GM23338 (cell line): Measurements from ENCODE around the gene CAPN10. TPM values are rescaled to one million over a fixed set of nuclear protein-coding genes. Genes with fewer than 3 reads are reported as not detected.

Experiments used
- ATAC-seq: fragments of 200-7000 bp; cut with Tn5 transposase; 3 replicates; pipeline ENCODE4 v1.9.1; 2020
- DNase-seq: peaks from one replicate; pipeline ENCODE4 v3.0.0-alpha.2; 2015; ENCODE audit warnings: low spot score
- H2AFZ ChIP-seq: fragments of 200-600 bp; sonication (generic); 2 replicates; pipeline ENCODE4 v1.8.0; 2016; ENCODE audit warnings: antibody characterized with exemption, mild to moderate bottlenecking, moderate library complexity
- H3F3A ChIP-seq: fragments of 200-600 bp; sonication (generic); replicated peaks from 2 replicates; pipeline ENCODE4 v1.8.0; 2017; ENCODE audit warnings: antibody characterized with exemption, mixed run types, low read depth
- H3K27ac ChIP-seq: fragments of 200-600 bp; sonication (generic); 2 replicates; pipeline ENCODE4 v1.6.1; 2016; ENCODE audit warnings: low read depth
- H3K27me3 ChIP-seq: fragments of 200-600 bp; sonication (generic); 2 replicates; pipeline ENCODE4 v1.8.0; 2016; ENCODE audit warnings: mild to moderate bottlenecking, mixed run types, moderate library complexity; ENCODE audit not compliant: insufficient read depth
- H3K36me3 ChIP-seq: fragments of 200-600 bp; sonication (generic); 2 replicates; pipeline ENCODE4 v1.8.0; 2016; ENCODE audit warnings: mild to moderate bottlenecking; ENCODE audit not compliant: insufficient read depth
- H3K4me1 ChIP-seq: fragments of 200-600 bp; sonication (generic); 2 replicates; pipeline ENCODE4 v1.8.0; 2016; ENCODE audit warnings: mild to moderate bottlenecking, moderate library complexity; ENCODE audit not compliant: insufficient read depth
- H3K4me2 ChIP-seq: fragments of 200-600 bp; sonication (generic); 2 replicates; pipeline ENCODE4 v1.7.1; 2017; ENCODE audit warnings: mixed run types
- H3K4me3 ChIP-seq: fragments of 200-600 bp; sonication (generic); 2 replicates; pipeline ENCODE4 v1.6.1; 2016; ENCODE audit warnings: mixed run types
- H3K79me2 ChIP-seq: fragments of 200-600 bp; sonication (generic); replicated peaks from 2 replicates; pipeline ENCODE4 v1.8.0; 2017; ENCODE audit warnings: mild to moderate bottlenecking; ENCODE audit not compliant: insufficient read depth
- H3K9me2 ChIP-seq: fragments of 200-600 bp; sonication (generic); 2 replicates; pipeline ENCODE4 v1.8.0; 2017; ENCODE audit not compliant: insufficient read depth
- H4K20me1 ChIP-seq: fragments of 200-600 bp; sonication (generic); replicated peaks from 2 replicates; pipeline ENCODE4 v1.8.0; 2017; ENCODE audit warnings: mild to moderate bottlenecking; ENCODE audit not compliant: insufficient read depth
- H3K27ac Mint-ChIP-seq: 2 replicates; pipeline ENCODE4 v1.8.0; 2020; ENCODE audit warnings: inconsistent platforms, mild to moderate bottlenecking, moderate library complexity, mixed read lengths
- H3K27me3 Mint-ChIP-seq: 3 replicates; pipeline ENCODE4 v1.8.0; 2022; ENCODE audit warnings: low read depth, mild to moderate bottlenecking, moderate library complexity, mixed read lengths, inconsistent platforms; ENCODE audit not compliant: insufficient read depth, poor library complexity
- H3K36me3 Mint-ChIP-seq: 3 replicates; pipeline ENCODE4 v1.8.0; 2021; ENCODE audit warnings: low read depth, mild to moderate bottlenecking, inconsistent platforms, moderate library complexity, mixed read lengths
- H3K4me1 Mint-ChIP-seq: 3 replicates; pipeline ENCODE4 v1.8.0; 2020; ENCODE audit warnings: mild to moderate bottlenecking, inconsistent platforms, mixed read lengths
- H3K4me3 Mint-ChIP-seq: 3 replicates; pipeline ENCODE4 v1.8.0; 2021; ENCODE audit warnings: moderate library complexity, mild to moderate bottlenecking, inconsistent platforms, mixed read lengths
- H3K9me3 Mint-ChIP-seq: 3 replicates; pipeline ENCODE4 v1.8.0; 2020; ENCODE audit warnings: moderate library complexity, mild to moderate bottlenecking, inconsistent platforms, mixed read lengths
- CREB1 ChIP-seq: fragments of 250-450 bp; sonication (Bioruptor Pico); IDR thresholded peaks from 2 replicates; pipeline ENCODE4 v1.5.0; 2020; ENCODE audit warnings: low read depth, mild to moderate bottlenecking, moderate library complexity
- EZH2 ChIP-seq: fragments of 200-600 bp; sonication (generic); IDR thresholded peaks from one replicate; pipeline ENCODE4 v1.8.0; 2017; ENCODE audit warnings: antibody characterized with exemption, mild to moderate bottlenecking, low read depth; ENCODE audit not compliant: unreplicated experiment
- EZH2phosphoT487 ChIP-seq: fragments of 200-600 bp; sonication (generic); IDR thresholded peaks from one replicate; pipeline ENCODE4 v1.8.1; 2018; ENCODE audit warnings: antibody characterized with exemption; ENCODE audit not compliant: unreplicated experiment
- JUNB ChIP-seq: IDR thresholded peaks from one replicate; pipeline ENCODE4 v1.6.1; 2016; ENCODE audit warnings: antibody characterized with exemption; ENCODE audit not compliant: unreplicated experiment
- NANOG ChIP-seq: IDR thresholded peaks from 2 replicates; pipeline ENCODE4 v1.6.1; 2016; ENCODE audit warnings: antibody characterized with exemption, borderline replicate concordance
- POLR2AphosphoS5 ChIP-seq: IDR thresholded peaks from 2 replicates; pipeline ENCODE4 v1.6.1; 2016; ENCODE audit warnings: antibody characterized with exemption, low read depth
- STAT1 ChIP-seq: IDR thresholded peaks from one replicate; pipeline ENCODE4 v1.6.1; 2016; ENCODE audit warnings: antibody characterized with exemption; ENCODE audit not compliant: unreplicated experiment
- ZNF114 ChIP-seq: fragments of 250-450 bp; sonication (Bioruptor Pico); IDR thresholded peaks from 2 replicates; pipeline ENCODE4 v1.5.0; 2020; ENCODE audit warnings: mild to moderate bottlenecking, moderate library complexity
- ZNF331 ChIP-seq: fragments of 250-450 bp; sonication (Bioruptor Pico); IDR thresholded peaks from 2 replicates; pipeline ENCODE4 v1.5.0; 2020; ENCODE audit warnings: low read depth, mild to moderate bottlenecking, moderate library complexity
- polyA plus RNA-seq: library from polyadenylated mRNA; unstranded; fragments of >200 nt; fragmentation: Nextera tagmentation; extraction: Ambion mirVana; gene quantifications from 2 replicates; pipeline ENCODE4 v1.2.1, GENCODE V29; 2016
- total RNA-seq: library from RNA; depleted of rRNA; stranded (reverse); fragments of >200 nt; shearing (Covaris generic); gene quantifications from 2 replicates; pipeline ENCODE4 v1.2.3, GENCODE V29; 2014
- TF ChIP-seq, protein P1 (sequence below): IDR thresholded peaks from 2 replicates; pipeline ENCODE4 v1.6.1; 2016; ENCODE audit warnings: antibody characterized with exemption
- TF ChIP-seq, protein P2 (sequence below): fragments of 250-450 bp; sonication (Bioruptor Pico); IDR thresholded peaks from 2 replicates; pipeline ENCODE4 v1.5.0; 2020; ENCODE audit warnings: mild to moderate bottlenecking, moderate library complexity
- TF ChIP-seq, protein P3 (sequence below), 2 experiments: fragments of 200-600 bp in 1 of 2; sonication (generic) in 1 of 2; conservative IDR thresholded peaks; 2 replicates each; pipeline versions ENCODE4 v1.5.1 to v1.6.1; 2016 to 2017; ENCODE audit warnings: antibody characterized with exemption in 2 of 2, low read depth in 2 of 2, mild to moderate bottlenecking in 2 of 2, moderate library complexity in 1 of 2
- TF ChIP-seq, protein P4 (sequence below): IDR thresholded peaks from one replicate; pipeline ENCODE4 v1.6.1; 2018; ENCODE audit warnings: antibody characterized with exemption; ENCODE audit not compliant: unreplicated experiment

The CAPN10 gene
- total and polyA plus RNA-seq, 2 experiments from 2014 or later = 30.2 to 59.8 TPM

DNA sequence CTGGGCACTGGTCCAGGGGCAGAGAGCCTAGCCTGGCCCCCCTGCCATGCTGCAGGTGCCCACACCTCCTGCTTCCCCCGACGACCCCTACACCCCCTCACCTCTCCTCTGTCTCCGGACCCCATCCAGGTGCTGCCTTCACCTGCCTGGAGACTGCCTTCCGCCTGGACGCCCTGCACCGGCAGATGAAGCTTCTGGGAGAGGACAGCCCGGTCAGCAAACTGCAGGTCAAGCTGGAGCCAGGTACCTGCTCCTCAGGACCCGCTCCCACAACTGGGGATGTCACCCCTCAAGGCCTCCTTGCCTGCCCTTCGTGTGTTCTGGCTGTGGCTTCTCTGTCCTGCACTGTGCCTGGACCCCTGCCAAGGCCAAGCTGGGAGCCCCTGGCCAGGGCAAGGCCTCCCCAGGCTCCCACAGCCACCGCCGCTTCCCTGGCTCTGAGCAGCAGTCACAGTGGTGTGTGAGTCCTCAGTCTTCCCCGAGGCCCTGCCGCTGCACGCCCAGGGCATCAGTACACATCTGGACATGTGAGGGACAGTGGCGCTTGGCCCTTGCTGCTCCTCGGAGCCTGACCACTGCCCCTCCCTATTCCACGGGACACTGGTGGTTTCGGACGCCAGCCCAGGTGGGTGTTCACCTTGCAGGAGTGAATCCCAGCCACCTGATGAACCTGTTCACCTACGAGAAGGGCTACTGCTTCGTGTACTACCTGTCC, 12.0 kb upstream of the CAPN10 start:
- H3K27ac ChIP-seq = no peak overlapping the region
- H3K9me2 ChIP-seq = no peaks in the 10 kb centered on the region
- no peaks in the 10 kb centered on the region for H3K79me2 ChIP-seq
- Mint-ChIP-seq H3K9me3 (no peaks in the 10 kb centered on the region), H3K4me3 (no peak overlapping the region), H3K27me3 (peaks cover 18% of the 10 kb centered on the region), H3K4me1 (peaks cover under 1% of the 10 kb centered on the region; the same call in 2 of the 3 replicates), H3K27ac (no peak overlapping the region), H3K36me3 (no peaks in the 10 kb centered on the region)
- no peaks in the 10 kb centered on the region for H3K36me3 ChIP-seq
- H3F3A ChIP-seq = no peaks in the 10 kb centered on the region
- no peak overlapping the region for H3K4me3 ChIP-seq
- TF ChIP-seq EZH2 (no peak), POLR2AphosphoS5 (no peak), JUNB (no peak), ZNF114 (no peak), ZNF331 (CRISPR knock-in tag) (no peak), STAT1 (no peak), CREB1 (no peak), NANOG (no peak), EZH2phosphoT487 (no peak)
- TF ChIP-seq, protein P1, sequence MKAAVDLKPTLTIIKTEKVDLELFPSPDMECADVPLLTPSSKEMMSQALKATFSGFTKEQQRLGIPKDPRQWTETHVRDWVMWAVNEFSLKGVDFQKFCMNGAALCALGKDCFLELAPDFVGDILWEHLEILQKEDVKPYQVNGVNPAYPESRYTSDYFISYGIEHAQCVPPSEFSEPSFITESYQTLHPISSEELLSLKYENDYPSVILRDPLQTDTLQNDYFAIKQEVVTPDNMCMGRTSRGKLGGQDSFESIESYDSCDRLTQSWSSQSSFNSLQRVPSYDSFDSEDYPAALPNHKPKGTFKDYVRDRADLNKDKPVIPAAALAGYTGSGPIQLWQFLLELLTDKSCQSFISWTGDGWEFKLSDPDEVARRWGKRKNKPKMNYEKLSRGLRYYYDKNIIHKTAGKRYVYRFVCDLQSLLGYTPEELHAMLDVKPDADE = no peak
- TF ChIP-seq, protein P2, sequence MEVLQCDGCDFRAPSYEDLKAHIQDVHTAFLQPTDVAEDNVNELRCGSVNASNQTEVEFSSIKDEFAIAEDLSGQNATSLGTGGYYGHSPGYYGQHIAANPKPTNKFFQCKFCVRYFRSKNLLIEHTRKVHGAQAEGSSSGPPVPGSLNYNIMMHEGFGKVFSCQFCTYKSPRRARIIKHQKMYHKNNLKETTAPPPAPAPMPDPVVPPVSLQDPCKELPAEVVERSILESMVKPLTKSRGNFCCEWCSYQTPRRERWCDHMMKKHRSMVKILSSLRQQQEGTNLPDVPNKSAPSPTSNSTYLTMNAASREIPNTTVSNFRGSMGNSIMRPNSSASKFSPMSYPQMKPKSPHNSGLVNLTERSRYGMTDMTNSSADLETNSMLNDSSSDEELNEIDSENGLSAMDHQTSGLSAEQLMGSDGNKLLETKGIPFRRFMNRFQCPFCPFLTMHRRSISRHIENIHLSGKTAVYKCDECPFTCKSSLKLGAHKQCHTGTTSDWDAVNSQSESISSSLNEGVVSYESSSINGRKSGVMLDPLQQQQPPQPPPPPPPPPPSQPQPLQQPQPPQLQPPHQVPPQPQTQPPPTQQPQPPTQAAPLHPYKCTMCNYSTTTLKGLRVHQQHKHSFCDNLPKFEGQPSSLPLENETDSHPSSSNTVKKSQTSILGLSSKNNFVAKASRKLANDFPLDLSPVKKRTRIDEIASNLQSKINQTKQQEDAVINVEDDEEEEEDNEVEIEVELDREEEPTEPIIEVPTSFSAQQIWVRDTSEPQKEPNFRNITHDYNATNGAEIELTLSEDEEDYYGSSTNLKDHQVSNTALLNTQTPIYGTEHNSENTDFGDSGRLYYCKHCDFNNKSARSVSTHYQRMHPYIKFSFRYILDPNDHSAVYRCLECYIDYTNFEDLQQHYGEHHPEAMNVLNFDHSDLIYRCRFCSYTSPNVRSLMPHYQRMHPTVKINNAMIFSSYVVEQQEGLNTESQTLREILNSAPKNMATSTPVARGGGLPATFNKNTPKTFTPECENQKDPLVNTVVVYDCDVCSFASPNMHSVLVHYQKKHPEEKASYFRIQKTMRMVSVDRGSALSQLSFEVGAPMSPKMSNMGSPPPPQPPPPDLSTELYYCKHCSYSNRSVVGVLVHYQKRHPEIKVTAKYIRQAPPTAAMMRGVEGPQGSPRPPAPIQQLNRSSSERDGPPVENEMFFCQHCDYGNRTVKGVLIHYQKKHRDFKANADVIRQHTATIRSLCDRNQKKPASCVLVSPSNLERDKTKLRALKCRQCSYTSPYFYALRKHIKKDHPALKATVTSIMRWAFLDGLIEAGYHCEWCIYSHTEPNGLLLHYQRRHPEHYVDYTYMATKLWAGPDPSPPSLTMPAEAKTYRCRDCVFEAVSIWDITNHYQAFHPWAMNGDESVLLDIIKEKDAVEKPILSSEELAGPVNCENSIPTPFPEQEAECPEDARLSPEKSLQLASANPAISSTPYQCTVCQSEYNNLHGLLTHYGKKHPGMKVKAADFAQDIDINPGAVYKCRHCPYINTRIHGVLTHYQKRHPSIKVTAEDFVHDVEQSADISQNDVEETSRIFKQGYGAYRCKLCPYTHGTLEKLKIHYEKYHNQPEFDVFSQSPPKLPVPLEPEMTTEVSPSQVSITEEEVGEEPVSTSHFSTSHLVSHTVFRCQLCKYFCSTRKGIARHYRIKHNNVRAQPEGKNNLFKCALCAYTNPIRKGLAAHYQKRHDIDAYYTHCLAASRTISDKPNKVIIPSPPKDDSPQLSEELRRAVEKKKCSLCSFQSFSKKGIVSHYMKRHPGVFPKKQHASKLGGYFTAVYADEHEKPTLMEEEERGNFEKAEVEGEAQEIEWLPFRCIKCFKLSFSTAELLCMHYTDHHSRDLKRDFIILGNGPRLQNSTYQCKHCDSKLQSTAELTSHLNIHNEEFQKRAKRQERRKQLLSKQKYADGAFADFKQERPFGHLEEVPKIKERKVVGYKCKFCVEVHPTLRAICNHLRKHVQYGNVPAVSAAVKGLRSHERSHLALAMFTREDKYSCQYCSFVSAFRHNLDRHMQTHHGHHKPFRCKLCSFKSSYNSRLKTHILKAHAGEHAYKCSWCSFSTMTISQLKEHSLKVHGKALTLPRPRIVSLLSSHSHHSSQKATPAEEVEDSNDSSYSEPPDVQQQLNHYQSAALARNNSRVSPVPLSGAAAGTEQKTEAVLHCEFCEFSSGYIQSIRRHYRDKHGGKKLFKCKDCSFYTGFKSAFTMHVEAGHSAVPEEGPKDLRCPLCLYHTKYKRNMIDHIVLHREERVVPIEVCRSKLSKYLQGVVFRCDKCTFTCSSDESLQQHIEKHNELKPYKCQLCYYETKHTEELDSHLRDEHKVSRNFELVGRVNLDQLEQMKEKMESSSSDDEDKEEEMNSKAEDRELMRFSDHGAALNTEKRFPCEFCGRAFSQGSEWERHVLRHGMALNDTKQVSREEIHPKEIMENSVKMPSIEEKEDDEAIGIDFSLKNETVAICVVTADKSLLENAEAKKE (CRISPR knock-in tag) = no peak
- TF ChIP-seq, protein P3, sequence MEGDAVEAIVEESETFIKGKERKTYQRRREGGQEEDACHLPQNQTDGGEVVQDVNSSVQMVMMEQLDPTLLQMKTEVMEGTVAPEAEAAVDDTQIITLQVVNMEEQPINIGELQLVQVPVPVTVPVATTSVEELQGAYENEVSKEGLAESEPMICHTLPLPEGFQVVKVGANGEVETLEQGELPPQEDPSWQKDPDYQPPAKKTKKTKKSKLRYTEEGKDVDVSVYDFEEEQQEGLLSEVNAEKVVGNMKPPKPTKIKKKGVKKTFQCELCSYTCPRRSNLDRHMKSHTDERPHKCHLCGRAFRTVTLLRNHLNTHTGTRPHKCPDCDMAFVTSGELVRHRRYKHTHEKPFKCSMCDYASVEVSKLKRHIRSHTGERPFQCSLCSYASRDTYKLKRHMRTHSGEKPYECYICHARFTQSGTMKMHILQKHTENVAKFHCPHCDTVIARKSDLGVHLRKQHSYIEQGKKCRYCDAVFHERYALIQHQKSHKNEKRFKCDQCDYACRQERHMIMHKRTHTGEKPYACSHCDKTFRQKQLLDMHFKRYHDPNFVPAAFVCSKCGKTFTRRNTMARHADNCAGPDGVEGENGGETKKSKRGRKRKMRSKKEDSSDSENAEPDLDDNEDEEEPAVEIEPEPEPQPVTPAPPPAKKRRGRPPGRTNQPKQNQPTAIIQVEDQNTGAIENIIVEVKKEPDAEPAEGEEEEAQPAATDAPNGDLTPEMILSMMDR (conservative IDR thresholded peaks at IDR 0.05; ENCODE audit: low read depth in 2 of 2) = no peak
- TF ChIP-seq, protein P4, sequence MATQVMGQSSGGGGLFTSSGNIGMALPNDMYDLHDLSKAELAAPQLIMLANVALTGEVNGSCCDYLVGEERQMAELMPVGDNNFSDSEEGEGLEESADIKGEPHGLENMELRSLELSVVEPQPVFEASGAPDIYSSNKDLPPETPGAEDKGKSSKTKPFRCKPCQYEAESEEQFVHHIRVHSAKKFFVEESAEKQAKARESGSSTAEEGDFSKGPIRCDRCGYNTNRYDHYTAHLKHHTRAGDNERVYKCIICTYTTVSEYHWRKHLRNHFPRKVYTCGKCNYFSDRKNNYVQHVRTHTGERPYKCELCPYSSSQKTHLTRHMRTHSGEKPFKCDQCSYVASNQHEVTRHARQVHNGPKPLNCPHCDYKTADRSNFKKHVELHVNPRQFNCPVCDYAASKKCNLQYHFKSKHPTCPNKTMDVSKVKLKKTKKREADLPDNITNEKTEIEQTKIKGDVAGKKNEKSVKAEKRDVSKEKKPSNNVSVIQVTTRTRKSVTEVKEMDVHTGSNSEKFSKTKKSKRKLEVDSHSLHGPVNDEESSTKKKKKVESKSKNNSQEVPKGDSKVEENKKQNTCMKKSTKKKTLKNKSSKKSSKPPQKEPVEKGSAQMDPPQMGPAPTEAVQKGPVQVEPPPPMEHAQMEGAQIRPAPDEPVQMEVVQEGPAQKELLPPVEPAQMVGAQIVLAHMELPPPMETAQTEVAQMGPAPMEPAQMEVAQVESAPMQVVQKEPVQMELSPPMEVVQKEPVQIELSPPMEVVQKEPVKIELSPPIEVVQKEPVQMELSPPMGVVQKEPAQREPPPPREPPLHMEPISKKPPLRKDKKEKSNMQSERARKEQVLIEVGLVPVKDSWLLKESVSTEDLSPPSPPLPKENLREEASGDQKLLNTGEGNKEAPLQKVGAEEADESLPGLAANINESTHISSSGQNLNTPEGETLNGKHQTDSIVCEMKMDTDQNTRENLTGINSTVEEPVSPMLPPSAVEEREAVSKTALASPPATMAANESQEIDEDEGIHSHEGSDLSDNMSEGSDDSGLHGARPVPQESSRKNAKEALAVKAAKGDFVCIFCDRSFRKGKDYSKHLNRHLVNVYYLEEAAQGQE = no peak
- ATAC-seq = no peak
- peaks cover 8% of the 10 kb centered on the region for H3K27me3 ChIP-seq
- no peaks in the 10 kb centered on the region; the same call in 1 of the 2 replicates for H4K20me1 ChIP-seq
- no peak overlapping the region for H3K4me2 ChIP-seq
- no peak for DNase-seq
- H2AFZ ChIP-seq = no peak overlapping the region
- H3K4me1 ChIP-seq = no peaks in the 10 kb centered on the region
